Measurements from ENCODE around the gene TMEM218.

The TMEM218 gene

GRCh38 chr11:125076378-125076945 is 35.0 kb downstream of the TMEM218 start:
- no peak for DNase-seq (ENCODE audit: low read depth in 1 of 2, low spot score in 1 of 2)

- DNase-seq (ENCODE audit: low read depth in 1 of 2, low spot score in 1 of 2), result no peak
These were observed 35.5 kb downstream of the TMEM218 start for GRCh38 chr11:125075900-125076317.

GRCh38 chr11:125075242-125075625 is 36.2 kb downstream of the TMEM218 start:
- DNase-seq (ENCODE audit: low read depth in 1 of 2, low spot score in 1 of 2), result no peak

GRCh38 chr11:125074511-125075241 is 36.8 kb downstream of the TMEM218 start:
- no peak for DNase-seq (ENCODE audit: low read depth in 1 of 2, low spot score in 1 of 2)

GRCh38 chr11:125073616-125074483 is 37.6 kb downstream of the TMEM218 start:
- no peak for DNase-seq (ENCODE audit: low read depth in 1 of 2, low spot score in 1 of 2)

GRCh38 chr11:125072961-125073590 is 38.4 kb downstream of the TMEM218 start:
- no peak for DNase-seq (ENCODE audit: low read depth in 1 of 2, low spot score in 1 of 2)

GRCh38 chr11:125072218-125072960 is 39.0 kb downstream of the TMEM218 start:
- no peak for DNase-seq (ENCODE audit: low read depth in 1 of 2, low spot score in 1 of 2)

GRCh38 chr11:125071846-125072217 is 39.6 kb downstream of the TMEM218 start:
- no peak for DNase-seq (ENCODE audit: low read depth in 1 of 2, low spot score in 1 of 2)

GRCh38 chr11:125071435-125071834 is 40.0 kb downstream of the TMEM218 start:
- DNase-seq (ENCODE audit: low read depth in 1 of 2, low spot score in 1 of 2), result no peak

GRCh38 chr11:125070699-125071254 is 40.6 kb downstream of the TMEM218 start:
- no peak for DNase-seq (ENCODE audit: low read depth in 1 of 2, low spot score in 1 of 2)

GRCh38 chr11:125069796-125070195 is 41.6 kb downstream of the TMEM218 start:
- DNase-seq (ENCODE audit: low read depth in 1 of 2, low spot score in 1 of 2), result no peak

GRCh38 chr11:125069008-125069407 is 42.4 kb downstream of the TMEM218 start:
- DNase-seq (ENCODE audit: low read depth in 1 of 2, low spot score in 1 of 2), result no peak

- no peak for DNase-seq (ENCODE audit: low read depth in 1 of 2, low spot score in 1 of 2)
These were observed 43.1 kb downstream of the TMEM218 start for GRCh38 chr11:125068368-125068767.

GRCh38 chr11:125064070-125064469 is 47.4 kb downstream of the TMEM218 start:
- no peak for DNase-seq (ENCODE audit: low read depth in 1 of 2, low spot score in 1 of 2)

GRCh38 chr11:125063429-125064043 is 47.9 kb downstream of the TMEM218 start:
- no peak for DNase-seq (ENCODE audit: low read depth in 1 of 2, low spot score in 1 of 2)

- no peak for DNase-seq (ENCODE audit: low read depth in 1 of 2, low spot score in 1 of 2)
These were observed 48.4 kb downstream of the TMEM218 start, which contains the start of gene SLC37A2 for GRCh38 chr11:125062931-125063428. Gene SLC37A2 (plus strand): TSS chr11:125063305. CDS start chr11:125063368, 63 bp downstream.

GRCh38 chr11:125062218-125062930 is 49.1 kb downstream of the TMEM218 start:
- no peak for DNase-seq (ENCODE audit: low read depth in 1 of 2, low spot score in 1 of 2)

GRCh38 chr11:125061281-125061680 is 50.1 kb downstream of the TMEM218 start:
- DNase-seq (ENCODE audit: low read depth in 1 of 2, low spot score in 1 of 2), result no peak

- DNase-seq (ENCODE audit: low read depth in 1 of 2, low spot score in 1 of 2), result no peak
These were observed 53.8 kb downstream of the TMEM218 start for GRCh38 chr11:125057693-125058016.

Measured in activated T-helper 1 cell treated with anti-CD3 and anti-CD28 coated beads, Interleukin-2, amount 50 U/mL, for 16 hours (primary cell).